Activated CD4-positive, alpha-beta T cell treated with anti-CD3 and anti-CD28 coated beads for 1 hour (primary cell): ENCODE data around the gene RTN4IP1.
"Not testable (repeated sequence)": the region's sequence is repeated elsewhere in the genome, so short reads cannot be mapped to it uniquely, and the experiment has no call there.

Source experiments
- DNase-seq: peaks from one replicate; pipeline ENCODE4 v3.0.0-alpha.2; 2020

RTN4IP1 gene

DNA sequence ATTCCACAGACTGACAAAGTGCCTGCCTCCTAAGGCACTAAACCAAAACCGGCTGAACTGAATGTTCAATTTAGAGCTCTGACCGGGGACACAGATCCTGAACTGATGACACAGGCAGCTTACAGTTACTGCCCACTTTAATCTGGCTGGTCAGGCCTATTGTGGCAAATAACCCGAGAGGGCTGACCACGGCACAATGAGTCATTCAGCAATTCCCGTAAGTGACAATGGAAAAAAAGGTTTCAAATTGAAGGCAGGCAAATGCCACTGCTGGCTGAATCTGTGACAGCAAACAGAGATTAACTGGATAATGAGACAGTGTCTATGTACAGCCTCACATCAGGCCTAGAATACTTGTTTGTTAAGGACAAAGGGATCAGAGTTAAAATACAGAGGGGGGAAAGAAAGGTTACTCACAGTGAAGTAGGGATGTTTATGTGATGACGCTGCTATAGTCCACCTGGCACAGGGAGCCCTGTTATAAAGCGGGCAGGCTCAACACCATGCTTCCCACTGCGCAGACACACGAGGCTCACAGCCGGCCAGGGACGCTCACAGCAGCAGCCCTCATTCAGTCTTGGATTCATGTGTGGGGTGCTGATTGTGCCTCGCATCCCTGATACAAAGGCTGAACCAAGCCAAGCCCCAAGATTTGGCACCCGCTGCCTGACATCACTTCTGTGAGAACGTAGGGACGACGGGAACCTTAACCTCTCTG lies 54.4 kb downstream of the RTN4IP1 start:
- DNase-seq: no peak

DNA sequence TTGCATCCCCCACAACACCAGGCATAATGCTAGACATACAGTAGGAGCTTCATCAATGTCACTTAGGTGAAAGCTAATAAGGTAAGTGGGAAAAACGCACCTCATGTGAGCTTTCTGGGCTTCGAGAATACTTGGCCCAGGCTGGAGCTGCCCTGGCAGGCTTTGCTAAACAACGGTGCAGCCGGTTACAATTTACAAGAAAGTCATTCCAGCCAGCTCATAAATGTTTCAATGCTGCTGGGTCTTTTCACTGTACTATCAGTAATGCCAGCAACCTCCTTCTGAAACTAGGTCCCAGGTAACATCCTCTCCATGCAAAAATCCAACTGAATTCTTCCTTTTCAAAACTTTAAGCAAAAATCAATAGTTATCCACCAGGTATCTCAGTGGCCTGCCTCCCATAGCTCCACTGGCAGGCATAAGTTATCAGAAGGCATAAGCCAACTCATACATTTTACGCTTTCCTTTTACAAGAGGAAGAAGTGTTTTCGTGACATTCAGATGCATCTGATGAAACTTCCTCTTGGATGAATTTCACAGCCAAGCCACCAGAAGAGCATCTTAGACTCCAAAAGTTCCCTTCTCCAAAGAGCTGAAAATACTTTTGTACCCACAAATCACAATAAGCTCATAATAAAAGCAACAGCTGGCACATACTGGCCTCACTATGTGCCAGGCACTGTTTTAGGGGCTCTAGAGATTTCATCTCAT lies 56.3 kb downstream of the RTN4IP1 start:
- no peak for DNase-seq

DNA sequence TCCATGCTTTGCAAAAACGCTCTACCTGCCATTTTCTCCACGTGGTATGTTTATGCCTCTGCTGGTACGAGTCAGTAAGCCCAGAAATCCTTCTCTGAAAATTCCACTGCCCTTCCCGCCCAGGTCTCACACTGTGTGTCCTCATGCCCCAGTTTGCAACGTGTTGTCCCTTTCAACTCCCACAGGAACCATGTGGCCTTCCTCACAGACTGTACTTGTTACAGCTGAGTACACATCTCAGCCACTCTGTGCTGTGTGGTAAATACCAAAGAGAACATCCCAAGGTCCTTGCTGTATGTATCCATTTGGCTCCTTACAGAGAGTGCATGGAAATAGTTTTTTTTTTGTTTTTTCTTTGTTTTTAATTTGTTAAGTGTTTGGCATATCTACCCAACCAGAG lies 56.9 kb downstream of the RTN4IP1 start:
- no peak for DNase-seq

DNA sequence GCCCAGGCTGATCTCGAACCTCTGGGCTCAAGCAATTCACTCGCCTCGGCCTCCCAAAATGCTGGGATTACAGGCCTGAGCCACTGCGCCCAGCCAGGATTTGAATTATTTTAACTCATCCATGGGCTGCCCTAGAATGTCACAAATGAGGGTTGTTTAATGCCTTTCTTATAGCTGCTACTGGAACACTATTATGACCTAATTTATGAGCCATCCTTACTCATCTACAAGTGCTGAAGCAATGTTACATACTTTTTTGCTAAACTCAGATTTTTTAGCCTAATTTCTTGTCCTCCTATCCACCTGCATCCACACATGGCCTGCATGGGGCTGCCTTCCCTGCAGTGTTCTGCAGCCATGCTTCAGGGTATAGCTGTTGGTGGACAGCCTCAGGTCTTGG lies 59.9 kb downstream of the RTN4IP1 start:
- no peak for DNase-seq

DNA sequence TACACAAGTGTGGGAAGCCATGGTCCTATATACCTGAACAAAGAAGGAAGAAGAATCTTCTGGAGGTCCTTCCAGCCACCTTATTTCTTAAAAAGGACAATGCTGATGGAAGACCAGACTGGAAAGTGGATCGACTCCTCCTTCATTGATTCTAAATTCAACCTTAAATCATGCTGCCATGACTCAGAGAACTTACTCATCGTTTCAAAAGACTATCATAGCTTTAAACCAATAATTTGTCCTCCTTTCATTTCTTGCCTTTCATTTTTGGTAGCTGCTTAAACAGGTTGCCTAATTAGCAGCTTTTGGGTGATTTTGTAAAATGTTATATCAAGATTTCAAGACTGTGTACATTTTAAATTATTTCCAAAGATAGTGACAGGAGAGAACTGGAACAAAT lies 60.8 kb downstream of the RTN4IP1 start:
- DNase-seq: no peak

DNA sequence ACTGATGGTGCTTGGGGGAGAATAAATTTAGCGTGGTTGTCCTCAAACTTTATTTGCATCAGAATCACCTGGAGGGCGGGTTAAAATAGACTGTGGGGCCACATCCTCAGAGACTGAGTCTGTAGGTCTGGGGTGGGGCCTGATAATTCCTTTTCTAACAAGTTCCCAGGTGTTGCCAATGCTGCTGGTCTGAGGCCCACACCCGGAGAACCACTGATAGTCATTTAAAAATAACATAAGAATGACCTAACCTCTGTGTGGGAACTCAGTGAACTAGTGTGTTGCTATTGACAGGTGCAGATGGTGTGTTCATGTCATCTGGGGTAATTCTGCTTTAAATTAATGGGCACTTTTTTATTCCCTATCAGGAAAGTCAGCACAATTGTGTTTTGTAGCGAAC lies 64.8 kb downstream of the RTN4IP1 start:
- no peak for DNase-seq

DNA sequence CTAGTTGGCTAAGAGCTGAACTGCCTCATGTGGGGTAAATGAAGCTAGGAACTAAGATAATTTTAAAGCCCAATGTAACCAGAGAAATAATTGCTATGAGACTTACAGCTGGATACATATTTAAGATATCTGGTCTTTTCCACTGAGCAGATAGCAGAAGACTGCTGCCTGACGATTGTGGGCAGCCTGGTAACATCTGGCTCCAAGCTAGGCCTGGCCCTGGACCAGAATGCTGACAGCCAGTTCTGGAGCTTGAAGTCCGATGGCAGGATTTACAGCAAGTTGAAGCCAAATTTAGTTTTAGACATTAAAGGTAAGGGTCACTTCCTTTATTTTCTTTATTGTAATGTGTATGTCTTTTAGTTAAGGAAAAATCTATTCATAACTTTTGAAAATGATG lies 65.7 kb downstream of the RTN4IP1 start:
- DNase-seq: no peak

DNA sequence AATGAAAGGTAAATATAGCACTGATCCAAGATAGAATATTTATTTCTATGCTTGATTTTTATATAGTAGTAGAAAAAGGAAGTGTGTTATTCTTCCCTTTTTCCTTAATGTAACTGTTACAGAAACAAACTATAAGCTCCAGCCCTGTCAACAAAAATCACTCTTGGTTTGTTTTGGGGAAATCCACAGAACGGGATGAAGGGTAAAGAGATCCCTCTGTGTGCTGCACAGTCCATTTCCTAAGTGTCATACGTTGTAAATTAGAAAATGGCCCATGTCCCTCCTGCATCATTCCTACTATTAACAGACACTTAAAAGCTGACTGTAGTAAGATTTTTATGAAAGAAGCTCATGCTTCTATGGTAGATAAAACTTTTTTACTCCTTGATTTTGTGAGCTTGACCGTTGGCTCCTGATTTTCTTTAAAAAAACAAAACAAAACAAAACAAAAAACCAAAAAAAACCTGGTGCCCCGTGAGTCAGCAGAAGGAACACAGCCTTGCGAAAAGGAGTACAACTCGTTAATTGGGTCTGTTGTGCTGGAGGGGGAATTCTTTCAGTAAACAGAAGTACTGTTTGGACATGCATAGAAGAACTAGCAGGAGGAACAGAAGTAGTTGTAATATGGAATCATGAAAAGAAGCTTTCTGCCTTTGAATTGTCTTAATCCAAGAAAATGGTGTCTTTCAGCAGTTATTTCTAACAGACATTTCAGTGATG lies 67.5 kb downstream of the RTN4IP1 start:
- no peak for DNase-seq

DNA sequence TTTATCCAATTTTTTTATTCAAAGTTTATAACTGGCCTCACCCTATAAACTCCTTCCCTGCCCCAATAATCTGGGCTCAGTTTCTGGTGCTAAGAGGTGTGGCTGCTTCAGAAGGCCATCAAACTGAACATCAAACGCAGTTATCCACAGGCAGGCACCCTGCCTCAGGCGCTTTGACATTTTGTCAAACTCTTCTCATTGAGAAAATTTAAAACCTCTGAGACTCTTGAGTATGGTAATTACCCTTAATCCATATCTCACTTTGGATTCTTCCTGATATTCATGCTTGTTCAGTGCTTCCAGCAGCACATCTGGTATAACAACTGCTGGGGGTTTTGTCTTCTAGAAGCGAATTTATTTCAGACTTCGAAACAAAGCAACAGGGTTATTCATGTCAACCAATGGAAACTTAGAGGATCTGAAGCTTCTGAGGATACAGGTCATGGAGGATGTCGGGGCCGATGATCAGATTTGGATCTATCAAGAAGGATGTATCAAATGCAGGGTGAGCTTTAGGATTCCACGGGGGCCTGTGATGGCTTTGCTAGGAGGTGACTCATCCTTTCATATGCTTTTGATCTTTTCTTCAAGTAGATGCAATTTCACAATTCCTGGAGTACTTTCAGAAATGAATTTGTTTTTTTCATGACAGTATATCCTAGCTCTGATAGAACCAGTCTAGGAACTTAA lies 68.2 kb downstream of the RTN4IP1 start:
- DNase-seq: no peak

DNA sequence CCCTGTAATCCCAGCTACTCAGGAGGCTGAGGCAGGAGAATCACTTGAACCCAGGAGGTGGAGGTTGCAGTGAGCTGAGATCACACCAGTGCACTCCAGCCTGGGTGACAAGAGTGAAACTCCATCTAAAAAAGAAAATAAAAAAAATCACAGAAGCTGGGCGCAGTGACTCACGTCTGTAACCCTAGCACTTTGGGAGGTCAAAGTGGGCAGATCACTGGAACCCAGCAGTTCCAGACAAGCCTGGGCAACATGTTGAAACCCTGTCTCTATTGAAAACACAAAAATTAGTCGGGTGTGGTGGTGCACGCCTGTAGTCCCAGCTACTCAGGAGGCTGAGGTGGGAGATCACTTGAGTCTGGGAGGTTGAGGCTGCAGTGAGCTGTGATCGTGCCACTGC lies 69.6 kb downstream of the RTN4IP1 start:
- not testable (repeated sequence) for DNase-seq

DNA sequence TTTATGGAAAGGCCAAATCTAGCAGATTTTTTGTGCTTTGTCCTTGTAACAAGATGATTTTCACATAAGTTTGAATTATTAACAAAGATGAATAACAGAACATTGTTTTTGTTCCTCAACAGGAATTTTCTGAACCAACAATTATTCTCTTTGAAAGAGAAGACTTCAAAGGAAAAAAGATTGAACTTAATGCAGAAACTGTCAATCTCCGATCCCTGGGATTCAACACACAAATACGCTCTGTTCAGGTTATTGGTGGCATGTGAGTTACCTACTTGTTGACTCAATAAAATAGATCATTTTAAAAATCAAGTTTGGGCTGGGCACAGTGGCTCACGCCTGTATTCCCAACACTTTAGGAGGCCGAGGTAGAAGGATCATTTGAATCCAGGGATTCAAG lies 70.9 kb downstream of the RTN4IP1 start:
- DNase-seq: no peak

DNA sequence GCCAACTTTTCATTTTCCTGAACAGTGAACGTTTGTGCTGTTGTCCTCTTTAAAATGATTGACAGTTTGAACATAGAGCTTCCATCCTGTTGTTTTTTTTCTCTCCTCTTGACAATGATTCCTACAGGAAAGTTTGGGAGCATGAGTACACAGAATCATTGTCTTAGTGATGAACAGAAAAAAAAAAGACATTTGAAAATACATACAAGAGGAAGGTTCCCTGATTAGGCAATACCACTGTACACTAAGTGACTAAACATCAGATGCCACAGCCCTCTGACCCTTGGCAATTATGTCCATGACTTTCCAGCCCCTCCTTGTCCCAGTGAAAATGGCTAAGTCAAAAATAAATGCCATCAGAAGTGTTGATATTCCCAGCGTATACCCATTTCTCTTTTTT lies 71.5 kb downstream of the RTN4IP1 start:
- DNase-seq: no peak

DNA sequence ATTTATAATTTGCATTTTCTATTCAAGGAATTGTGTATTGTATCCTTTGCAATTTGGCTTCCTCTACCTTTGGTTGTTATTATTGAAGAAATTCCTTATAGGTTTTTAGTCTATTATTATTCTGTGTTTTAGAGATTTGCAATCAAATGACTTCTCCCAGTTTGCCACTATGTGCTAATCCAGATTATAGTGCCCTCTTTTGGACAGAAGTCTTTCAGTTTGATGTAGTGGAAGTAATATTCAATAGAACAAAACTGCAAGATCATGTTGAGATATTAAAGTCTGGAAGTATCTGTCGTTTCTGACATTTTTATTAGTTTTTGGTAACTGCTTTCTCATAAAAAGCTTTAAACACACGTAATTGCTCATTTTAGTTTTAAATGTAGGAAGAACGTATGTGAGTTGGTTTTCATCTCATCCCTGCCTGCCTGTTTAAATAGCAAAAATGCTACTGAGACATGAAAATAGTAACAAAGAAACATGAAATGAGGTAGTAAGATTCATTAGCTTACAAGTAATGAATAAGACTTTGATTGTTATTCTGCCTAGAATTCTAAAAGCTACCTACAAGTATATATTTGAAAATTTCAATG lies 72.8 kb downstream of the RTN4IP1 start:
- no peak for DNase-seq

DNA sequence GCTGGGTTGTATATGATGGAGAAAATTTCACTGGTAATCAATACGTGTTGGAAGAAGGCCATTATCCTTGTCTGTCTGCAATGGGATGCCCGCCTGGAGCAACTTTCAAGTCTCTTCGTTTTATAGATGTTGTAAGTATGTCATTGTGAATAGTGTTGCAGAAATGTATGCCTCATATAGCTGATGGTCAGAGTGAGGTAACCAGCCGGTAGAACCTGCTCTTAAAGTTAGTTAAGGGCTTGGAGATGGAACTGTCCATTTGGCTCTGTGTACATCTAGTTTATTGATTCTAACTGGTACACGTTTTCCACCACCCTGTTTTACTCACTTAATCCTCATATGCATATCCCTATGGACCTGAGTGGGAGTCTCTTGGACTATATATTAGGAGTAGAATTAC lies 73.5 kb downstream of the RTN4IP1 start:
- no peak for DNase-seq

DNA sequence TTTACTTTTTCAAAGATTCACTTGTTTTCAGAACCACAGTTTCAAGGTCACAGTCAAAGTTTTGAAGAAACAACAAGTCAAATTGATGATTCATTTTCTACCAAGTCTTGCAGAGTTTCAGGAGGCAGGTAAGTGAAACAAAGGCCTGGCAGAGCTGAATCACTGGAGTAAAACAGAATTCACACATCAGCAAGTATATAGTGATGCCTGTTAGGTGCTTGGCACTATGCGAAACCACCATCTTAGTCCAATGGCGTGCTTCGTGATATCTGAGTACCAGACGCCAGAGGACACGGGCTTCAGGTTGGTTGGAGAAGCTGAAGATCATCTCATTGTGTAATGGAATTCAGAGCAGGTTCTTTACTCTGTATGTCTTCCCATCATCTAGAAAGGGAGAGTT lies 75.9 kb downstream of the RTN4IP1 start:
- DNase-seq: no peak

DNA sequence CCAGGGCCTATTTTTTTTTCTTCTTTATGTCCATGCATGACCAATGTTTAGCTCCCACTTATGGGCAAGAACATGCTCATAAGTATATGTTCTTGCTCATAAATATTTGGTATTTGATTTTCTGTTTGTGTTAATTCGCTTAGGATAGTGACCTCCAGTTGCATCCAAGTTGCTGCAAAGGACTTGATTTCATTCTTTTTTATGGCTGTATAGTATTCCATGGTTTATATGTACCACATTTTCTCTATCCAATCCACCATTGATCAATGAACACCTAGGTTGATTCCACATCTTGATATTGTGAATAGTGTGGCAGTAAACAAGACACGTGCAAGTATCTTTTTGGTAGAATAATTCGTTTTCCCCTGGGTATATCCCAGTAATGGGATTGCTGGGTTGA lies 78.1 kb downstream of the RTN4IP1 start:
- no peak for DNase-seq

DNA sequence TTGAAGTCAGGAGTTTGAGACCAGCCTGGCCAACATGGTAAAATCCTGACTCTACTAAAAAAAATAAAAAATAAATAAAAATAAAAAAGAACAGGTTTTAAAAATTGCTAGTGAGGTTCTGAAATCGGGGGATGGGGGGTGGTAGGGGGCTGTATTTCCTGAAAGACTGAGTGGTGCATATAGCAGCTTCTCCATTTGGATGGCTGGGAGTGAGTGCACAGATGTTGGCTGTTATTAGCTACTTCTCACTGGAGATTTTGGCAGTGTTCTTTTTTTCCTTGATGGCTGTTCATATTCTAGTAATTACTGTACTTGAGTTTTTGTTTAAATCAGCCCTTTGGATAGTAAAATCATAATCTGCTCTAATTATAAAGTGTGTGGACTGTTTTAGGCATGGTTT lies 79.8 kb downstream of the RTN4IP1 start:
- no peak for DNase-seq

DNA sequence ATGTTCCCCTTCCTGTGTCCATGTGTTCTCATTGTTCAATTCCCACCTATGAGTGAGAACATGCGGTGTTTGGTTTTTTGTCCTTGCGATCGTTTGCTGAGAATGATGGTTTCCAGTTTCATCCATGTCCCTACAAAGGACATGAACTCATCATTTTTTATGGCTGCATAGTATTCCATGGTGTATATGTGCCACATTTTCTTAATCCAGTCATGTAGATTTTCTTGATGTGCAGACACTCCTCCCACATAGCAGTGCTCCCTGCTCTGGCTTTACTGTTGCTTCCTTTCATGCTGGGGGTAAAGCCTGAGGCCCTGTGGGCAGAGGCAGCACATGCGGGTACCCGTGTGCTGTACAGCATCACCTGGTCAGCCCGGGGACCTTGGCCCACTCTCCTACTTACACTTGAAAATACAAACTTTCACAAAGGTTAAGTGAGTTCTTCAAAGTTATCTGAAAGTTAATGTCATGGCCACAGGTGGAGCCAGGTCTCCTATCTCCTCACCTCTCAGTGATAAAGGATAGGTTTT lies 80.3 kb downstream of the RTN4IP1 start:
- DNase-seq: not testable (repeated sequence)

DNA sequence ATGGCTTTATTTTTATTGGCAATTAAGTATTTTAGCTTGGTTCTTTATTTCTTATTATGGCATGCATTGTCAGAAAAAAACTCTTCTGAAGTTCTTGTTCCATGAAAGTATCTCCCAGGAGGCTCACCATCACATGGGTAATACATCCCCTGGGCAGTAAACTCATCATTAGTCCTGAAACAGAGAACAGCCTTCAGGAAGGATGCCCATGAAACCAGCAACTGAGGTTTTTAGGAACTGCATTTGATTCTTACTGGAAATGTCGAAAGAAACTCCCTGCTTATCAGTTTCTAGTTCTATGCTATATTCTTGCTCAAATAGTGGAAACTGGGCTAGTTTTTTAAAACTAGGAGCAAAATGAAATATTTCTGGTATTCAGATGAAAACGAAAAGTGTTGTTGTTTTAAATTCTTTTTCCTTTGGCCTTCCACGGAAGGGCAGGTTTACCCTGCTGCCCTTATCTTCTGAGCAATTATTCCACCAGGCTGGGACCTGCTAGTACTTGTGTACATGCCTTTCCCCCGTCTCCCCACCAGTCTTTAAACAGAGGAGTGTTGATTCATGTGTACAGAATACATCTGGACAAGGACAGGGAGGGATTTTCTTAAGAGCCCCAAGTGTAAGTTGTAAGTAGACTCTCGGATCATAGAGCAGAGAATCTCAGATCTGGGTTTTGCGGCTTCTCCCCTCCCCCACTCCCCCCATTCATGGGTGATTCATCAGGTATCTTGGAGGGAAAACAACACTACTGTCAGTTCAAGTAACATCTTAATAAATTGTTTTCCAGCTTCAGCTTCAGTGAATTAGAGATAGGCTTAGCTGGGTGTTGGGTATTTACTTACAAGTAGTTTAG lies 81.5 kb downstream of the RTN4IP1 start:
- no peak for DNase-seq

DNA sequence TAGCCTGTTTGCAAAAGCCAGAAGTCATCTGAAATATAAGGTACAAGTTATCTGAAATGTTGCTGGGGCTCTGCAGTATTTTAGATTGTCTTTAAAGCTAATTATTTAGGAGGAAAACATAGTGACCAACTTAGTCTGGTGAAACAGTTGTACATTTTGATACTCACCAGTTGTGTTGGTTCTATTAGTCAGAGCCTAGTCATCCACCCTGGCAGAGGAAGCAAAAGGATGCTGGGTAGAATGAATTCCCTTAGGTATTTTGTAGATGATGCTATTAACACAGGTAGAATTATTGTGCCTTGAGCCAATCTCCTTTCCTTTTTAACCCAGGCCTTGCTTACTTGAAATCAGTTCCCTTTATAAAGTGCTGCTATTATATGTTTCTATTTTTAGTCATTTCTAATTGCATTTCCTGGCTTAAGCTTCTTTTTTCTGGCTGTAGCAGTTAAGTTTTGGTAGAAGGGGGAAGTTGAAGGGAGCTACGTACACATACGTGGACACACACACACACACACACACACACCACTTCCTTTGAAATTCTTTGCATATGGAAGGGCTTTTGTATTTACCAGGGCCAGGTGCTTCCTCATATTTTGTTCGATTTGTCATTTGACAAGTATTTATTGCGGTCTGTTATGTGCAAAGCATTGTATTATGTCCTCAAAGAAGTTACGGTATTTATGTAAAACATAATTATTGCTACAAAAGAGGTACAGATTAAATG lies 82.4 kb downstream of the RTN4IP1 start:
- no peak for DNase-seq

DNA sequence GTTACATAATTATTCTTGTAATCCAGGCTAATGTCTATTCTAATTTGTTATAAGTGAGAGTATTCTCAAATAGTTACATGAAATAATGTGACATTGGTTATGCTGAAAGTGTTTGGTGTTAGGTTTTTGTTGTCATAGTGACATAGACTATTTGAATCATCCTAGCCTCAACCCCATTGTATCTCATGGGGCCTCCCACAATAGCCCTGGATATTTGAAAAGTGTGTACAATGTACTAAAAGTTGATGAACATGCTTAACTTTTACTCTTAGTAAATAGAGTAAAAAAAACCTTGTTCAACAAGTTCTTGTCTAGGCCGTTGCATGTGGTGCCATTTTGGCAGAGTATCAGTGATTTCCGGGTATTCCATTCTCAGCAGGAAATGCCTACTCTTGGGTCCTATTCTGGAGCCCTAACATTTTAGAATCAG lies 83.0 kb downstream of the RTN4IP1 start:
- no peak for DNase-seq
